OCI-LY7 (cell line): ENCODE results near the gene TPD52L1.

Experiments
- EZH2phosphoT487 ChIP-seq: fragments of 200-600 bp; sonication (generic); IDR thresholded peaks from 2 replicates; pipeline ENCODE4 v1.6.1; 2018; ENCODE audit warnings: low read depth, borderline replicate concordance, mild to moderate bottlenecking, mixed run types, antibody characterized with exemption, low read length, moderate library complexity, mixed read lengths
- TF ChIP-seq, protein P1 (sequence below): fragments of 200-600 bp; sonication (generic); conservative IDR thresholded peaks from 2 replicates; pipeline ENCODE4 v1.5.1; 2014; ENCODE audit warnings: mild to moderate bottlenecking, antibody characterized with exemption, low read length, moderate library complexity, mixed read lengths

DNA sequence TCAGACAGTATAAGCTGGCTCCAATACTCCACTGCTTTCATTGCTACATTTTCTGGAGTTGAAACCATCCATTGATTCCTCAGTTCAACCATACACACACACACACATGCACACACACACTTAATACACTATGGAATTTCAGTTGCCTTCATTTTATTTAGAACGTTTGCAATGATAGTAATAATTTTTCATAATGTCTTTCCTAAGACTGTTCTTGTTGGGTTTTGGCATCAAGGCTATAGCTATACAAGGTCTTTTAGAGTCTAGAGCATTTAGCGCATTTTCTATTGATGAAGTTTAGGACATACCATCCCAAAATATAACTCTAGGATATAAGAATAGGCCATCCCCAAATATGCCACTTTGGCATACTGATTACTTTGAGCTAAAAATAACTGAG, 15.5 kb upstream of the TPD52L1 start:
- TF ChIP-seq, protein P1, sequence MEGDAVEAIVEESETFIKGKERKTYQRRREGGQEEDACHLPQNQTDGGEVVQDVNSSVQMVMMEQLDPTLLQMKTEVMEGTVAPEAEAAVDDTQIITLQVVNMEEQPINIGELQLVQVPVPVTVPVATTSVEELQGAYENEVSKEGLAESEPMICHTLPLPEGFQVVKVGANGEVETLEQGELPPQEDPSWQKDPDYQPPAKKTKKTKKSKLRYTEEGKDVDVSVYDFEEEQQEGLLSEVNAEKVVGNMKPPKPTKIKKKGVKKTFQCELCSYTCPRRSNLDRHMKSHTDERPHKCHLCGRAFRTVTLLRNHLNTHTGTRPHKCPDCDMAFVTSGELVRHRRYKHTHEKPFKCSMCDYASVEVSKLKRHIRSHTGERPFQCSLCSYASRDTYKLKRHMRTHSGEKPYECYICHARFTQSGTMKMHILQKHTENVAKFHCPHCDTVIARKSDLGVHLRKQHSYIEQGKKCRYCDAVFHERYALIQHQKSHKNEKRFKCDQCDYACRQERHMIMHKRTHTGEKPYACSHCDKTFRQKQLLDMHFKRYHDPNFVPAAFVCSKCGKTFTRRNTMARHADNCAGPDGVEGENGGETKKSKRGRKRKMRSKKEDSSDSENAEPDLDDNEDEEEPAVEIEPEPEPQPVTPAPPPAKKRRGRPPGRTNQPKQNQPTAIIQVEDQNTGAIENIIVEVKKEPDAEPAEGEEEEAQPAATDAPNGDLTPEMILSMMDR = no peak
- no peak for TF ChIP-seq EZH2phosphoT487
